Activated naive CD4-positive, alpha-beta T cell treated with anti-CD3 and anti-CD28 coated beads, Interleukin-2, amount 50 U/mL, for 24 hours (primary cell): ENCODE data around the gene EPHB3.

ENCODE experiments used
- H3K27ac Mint-ChIP-seq: one replicate; pipeline ENCODE4 v1.8.0; 2021; ENCODE audit warnings: mild to moderate bottlenecking, mixed read lengths
- H3K27me3 Mint-ChIP-seq: one replicate; pipeline ENCODE4 v1.8.0; 2021; ENCODE audit warnings: mixed read lengths
- H3K36me3 Mint-ChIP-seq: one replicate; pipeline ENCODE4 v1.8.0; 2021; ENCODE audit warnings: mixed read lengths
- H3K4me1 Mint-ChIP-seq: one replicate; pipeline ENCODE4 v1.8.0; 2021; ENCODE audit warnings: mixed read lengths
- H3K4me3 Mint-ChIP-seq: one replicate; pipeline ENCODE4 v1.8.0; 2021; ENCODE audit warnings: mild to moderate bottlenecking, mixed read lengths
- H3K9me3 Mint-ChIP-seq: one replicate; pipeline ENCODE4 v1.8.0; 2021; ENCODE audit warnings: mixed read lengths

EPHB3 gene

GRCh38 chr3:184631472-184631861 lies 69.9 kb downstream of the EPHB3 start:
- no peaks in the 10 kb centered on the region for H3K27me3 Mint-ChIP-seq
- H3K4me3 Mint-ChIP-seq: no peak overlapping the region
- H3K36me3 Mint-ChIP-seq: no peaks in the 10 kb centered on the region
- no peaks in the 10 kb centered on the region for H3K9me3 Mint-ChIP-seq
- H3K27ac Mint-ChIP-seq: no peak overlapping the region
- peaks cover 6% of the 10 kb centered on the region for H3K4me1 Mint-ChIP-seq
